VCaP (cell line): Measurements from ENCODE around the gene NPFF.

Source experiments
- H3K27ac ChIP-seq: fragments of 450-650 bp; 2 replicates; pipeline ENCODE4 v1.5.1; 2017
- CTCF ChIP-seq: fragments of 450-650 bp; conservative IDR thresholded peaks from 2 replicates; pipeline ENCODE4 v1.5.1; 2017; ENCODE audit warnings: mild to moderate bottlenecking, moderate library complexity

NPFF gene

GRCh38 chr12:53461059-53461458 lies 46.2 kb downstream of the NPFF start:
- TF ChIP-seq CTCF, result no peak
- H3K27ac ChIP-seq, result 0 out of 2 replicates have a peak overlapping the region, but pooled peaks have one; percentile 0

GRCh38 chr12:53459097-53459496 lies 48.2 kb downstream of the NPFF start:
- TF ChIP-seq CTCF, result no peak
- no peak overlapping the region for H3K27ac ChIP-seq
